ENCODE results near the gene USP48. TPM values are rescaled to one million over a fixed set of nuclear protein-coding genes. Genes with fewer than 3 reads are reported as not detected.

USP48 gene
- total and polyA plus RNA-seq, 2 of the 13 experiments (the other 11 are each of a cell fraction or from before 2014, with no cell fraction given), result 30.4 to 30.7 TPM

DNA sequence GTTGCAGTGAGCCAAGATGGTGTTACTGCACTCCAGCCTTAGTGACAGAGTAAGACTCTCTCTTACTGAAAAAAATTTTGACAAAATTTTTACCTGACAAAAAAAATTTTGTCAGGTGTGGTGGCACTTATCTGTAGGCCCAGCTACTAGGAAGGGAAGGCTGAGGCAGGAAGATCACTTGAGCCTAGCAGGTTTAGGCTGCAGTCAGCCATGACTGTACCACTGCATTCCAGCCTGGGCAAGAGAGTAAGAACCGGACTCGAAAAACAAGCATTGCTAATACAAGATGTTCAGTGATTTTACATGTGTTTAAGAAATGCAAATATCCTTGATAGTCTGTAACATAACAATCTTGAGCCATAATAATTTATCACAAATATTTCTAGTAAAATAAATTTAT, 46.9 kb downstream of the USP48 start:
- Histone ChIP-seq H3K27me3 (ENCODE audit: control insufficient read depth in 1 of 2, insufficient read depth in 2 of 2, low read length in 2 of 2) (no peaks in the 10 kb centered on the region), H3K4me2 (ENCODE audit: low read depth, low read length) (no peak overlapping the region), H3K4me3 (replicated peaks in 1 of 3; ENCODE audit: insufficient read depth in 1 of 3, low read depth in 2 of 3, low read length in 3 of 3) (no peak overlapping the region), H3K36me3 (replicated peaks in 1 of 2; ENCODE audit: control insufficient read depth in 1 of 2, insufficient read depth in 2 of 2, low read length in 2 of 2) (peaks cover 6 to 34% of the 10 kb centered on the region in 2 experiments), H2AFZ (ENCODE audit: low read length) (no peak overlapping the region), H3K9ac (ENCODE audit: insufficient read depth, low read depth, low read length) (no peak overlapping the region), H3K9me3 (ENCODE audit: low read length) (no peaks in the 10 kb centered on the region), H4K20me1 (ENCODE audit: insufficient read depth, low read length) (no peaks in the 10 kb centered on the region), H3K27ac (ENCODE audit: extremely low read length, insufficient read depth, low read length) (no peak overlapping the region), H3K4me1 (ENCODE audit: insufficient read depth, low read length) (peaks cover 19% of the 10 kb centered on the region), H3K79me2 (ENCODE audit: insufficient read depth, low read length) (no peaks in the 10 kb centered on the region)
- BruUV-seq (replicated peaks), result no TSS peak
- no peak for FAIRE-seq
- DNase-seq (ENCODE audit: low spot score), result no peak
- TF ChIP-seq DMAP1 (CRISPR knock-in tag; IDR thresholded peaks at IDR 0.05), result no peak
- no peak for TF ChIP-seq ZNF512B (CRISPR knock-in tag; IDR thresholded peaks at IDR 0.05; ENCODE audit: borderline replicate concordance)
- no peak for TF ChIP-seq RARA (CRISPR knock-in tag; IDR thresholded peaks at IDR 0.05)
- TF ChIP-seq ZNF839 (CRISPR knock-in tag; IDR thresholded peaks at IDR 0.05; ENCODE audit: borderline replicate concordance), result no peak
- TF ChIP-seq BRF2 (CRISPR knock-in tag; IDR thresholded peaks at IDR 0.05), result no peak
- TF ChIP-seq ZNF792 (CRISPR knock-in tag; IDR thresholded peaks at IDR 0.05), result no peak
- TF ChIP-seq TAF15 (IDR thresholded peaks at IDR 0.05; ENCODE audit: low read depth, low read length, poor library complexity, severe bottlenecking), result no peak
- 100% methylated on average over 2 of the region's 2 CpGs for WGBS (ENCODE audit: low lambda C conversion rate)
- ChIA-PET POLR2A (no interaction called here), CTCF (ENCODE audit: low intra/inter-chr PET ratio, low total read pairs) (no interaction called here)
- in situ Hi-C loops (cut with HindIII; ENCODE audit: extremely low pct_ligation_motif_present, low pct_unique_long_range_greater_than_20kb), result no loop called here
- intact Hi-C loops (cut with micrococcal nuclease; ENCODE audit: unreplicated experiment), result no loop called here
- ATAC-seq, result no peak
